ENCODE results near the gene TFF1.

TFF1 gene

DNA sequence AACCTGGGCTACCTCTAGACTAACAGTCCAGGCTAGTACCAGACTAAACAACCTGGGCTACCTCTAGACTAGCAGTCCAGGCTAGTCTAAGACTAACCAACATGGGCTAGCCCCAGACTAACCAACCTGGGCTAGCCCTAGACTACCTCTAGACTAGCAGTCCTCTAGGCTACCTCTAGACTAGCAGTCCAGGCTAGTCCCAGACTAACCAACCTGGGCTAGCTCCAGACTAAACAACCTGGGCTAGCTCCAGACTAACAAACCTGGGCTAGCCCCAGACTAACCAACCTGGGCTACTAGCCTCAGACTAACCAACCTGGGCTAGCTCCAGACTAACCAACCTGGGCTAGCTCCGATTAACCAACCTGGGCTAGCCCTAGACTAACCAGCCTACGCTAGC lies 17.6 kb downstream of the TFF1 start:
- H3K36me3 ChIP-seq (ENCODE audit: control insufficient read depth, insufficient read depth, low read length), result no peaks in the 10 kb centered on the region
- no peak for TF ChIP-seq CTCF (IDR thresholded peaks at IDR 0.05; ENCODE audit: insufficient read depth, low read length, poor library complexity, severe bottlenecking)
- no peak overlapping the region for H3K4me3 ChIP-seq (replicated peaks; ENCODE audit: low read depth, low read length)
- DNase-seq (ENCODE audit: extremely low read depth, insufficient read length), result no peak
- peaks cover 2% of the 10 kb centered on the region; the same call in 1 of the 2 replicates for H3K27me3 ChIP-seq (replicated peaks; ENCODE audit: control insufficient read depth, insufficient read depth, low read length)

- no peak overlapping the region for H3K4me3 ChIP-seq (replicated peaks; ENCODE audit: low read depth, low read length)
- no peak for TF ChIP-seq CTCF (IDR thresholded peaks at IDR 0.05; ENCODE audit: insufficient read depth, low read length, poor library complexity, severe bottlenecking)
- DNase-seq (ENCODE audit: extremely low read depth, insufficient read length), result no peak
- peaks cover 2% of the 10 kb centered on the region; the same call in 1 of the 2 replicates for H3K27me3 ChIP-seq (replicated peaks; ENCODE audit: control insufficient read depth, insufficient read depth, low read length)
- no peaks in the 10 kb centered on the region for H3K36me3 ChIP-seq (ENCODE audit: control insufficient read depth, insufficient read depth, low read length)
Observed at GRCh38 chr21:42347601-42348327, 18.6 kb downstream of the TFF1 start.

DNA sequence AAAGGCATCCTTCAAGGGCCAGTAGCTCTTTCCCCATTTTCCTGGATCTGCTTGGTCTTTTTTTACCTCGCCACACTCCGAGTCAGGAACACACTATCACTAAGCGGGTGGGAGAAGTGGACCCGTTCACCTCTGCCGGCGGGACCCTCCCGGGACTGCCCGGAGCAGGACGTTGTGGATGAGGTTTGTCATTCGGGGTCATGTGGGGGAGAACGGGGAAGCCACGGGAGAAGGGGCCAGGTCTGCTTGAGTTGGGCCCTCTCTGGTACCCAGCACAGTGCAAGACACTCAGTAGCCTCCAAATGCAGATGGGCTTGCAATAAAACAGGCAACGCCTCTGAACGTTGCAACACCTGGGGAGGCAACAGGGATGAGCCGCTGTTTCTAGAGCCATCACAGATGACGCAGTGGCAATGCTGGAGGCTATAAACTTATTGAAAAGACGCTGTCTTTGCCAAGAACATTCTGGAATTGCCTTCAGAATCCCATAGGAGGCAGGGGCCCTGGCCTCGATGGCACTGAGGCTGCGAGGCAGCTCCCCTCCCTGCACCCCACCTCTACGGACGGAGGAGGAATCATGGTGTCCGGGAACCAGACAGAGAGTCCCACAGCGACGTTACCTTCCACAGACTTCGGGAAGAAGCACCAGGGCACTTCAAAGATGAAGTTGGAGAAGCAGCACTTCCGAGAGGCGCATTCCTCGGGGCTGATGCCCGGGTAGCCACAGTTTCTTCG lies 19.3 kb downstream of the TFF1 start:
- no peak for TF ChIP-seq CTCF (IDR thresholded peaks at IDR 0.05; ENCODE audit: insufficient read depth, low read length, poor library complexity, severe bottlenecking)
- no peaks in the 10 kb centered on the region for H3K36me3 ChIP-seq (ENCODE audit: control insufficient read depth, insufficient read depth, low read length)
- peaks cover 2% of the 10 kb centered on the region; the same call in 1 of the 2 replicates for H3K27me3 ChIP-seq (replicated peaks; ENCODE audit: control insufficient read depth, insufficient read depth, low read length)
- no peak for DNase-seq (ENCODE audit: extremely low read depth, insufficient read length)
- no peak overlapping the region for H3K4me3 ChIP-seq (replicated peaks; ENCODE audit: low read depth, low read length)

DNA sequence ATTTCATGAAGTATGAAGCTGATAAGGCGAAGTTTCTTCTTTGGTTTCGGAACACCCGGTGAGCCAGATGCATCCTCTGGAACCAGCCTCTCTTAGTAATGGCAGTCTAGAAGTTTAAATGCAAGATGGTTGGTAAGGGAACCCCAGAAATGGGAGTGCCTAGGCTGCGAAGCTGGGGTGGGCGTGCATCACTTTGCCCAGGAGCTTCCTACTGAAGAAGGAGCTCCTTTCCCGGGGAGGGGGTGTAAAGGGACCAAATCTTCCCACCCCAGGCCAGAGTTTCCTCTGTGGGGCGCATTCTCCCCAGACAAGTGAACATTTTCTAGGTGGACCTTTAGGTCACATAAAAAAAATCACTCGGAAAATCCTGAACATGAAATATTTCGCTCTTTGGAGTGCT lies 19.9 kb downstream of the TFF1 start:
- Histone ChIP-seq H3K27me3 (replicated peaks; ENCODE audit: control insufficient read depth, insufficient read depth, low read length) (peaks cover 2% of the 10 kb centered on the region; the same call in 1 of the 2 replicates), H3K4me3 (replicated peaks; ENCODE audit: low read depth, low read length) (no peak overlapping the region), H3K36me3 (ENCODE audit: control insufficient read depth, insufficient read depth, low read length) (no peaks in the 10 kb centered on the region)
- no peak for TF ChIP-seq CTCF (IDR thresholded peaks at IDR 0.05; ENCODE audit: insufficient read depth, low read length, poor library complexity, severe bottlenecking)
- no peak for DNase-seq (ENCODE audit: extremely low read depth, insufficient read length)

DNA sequence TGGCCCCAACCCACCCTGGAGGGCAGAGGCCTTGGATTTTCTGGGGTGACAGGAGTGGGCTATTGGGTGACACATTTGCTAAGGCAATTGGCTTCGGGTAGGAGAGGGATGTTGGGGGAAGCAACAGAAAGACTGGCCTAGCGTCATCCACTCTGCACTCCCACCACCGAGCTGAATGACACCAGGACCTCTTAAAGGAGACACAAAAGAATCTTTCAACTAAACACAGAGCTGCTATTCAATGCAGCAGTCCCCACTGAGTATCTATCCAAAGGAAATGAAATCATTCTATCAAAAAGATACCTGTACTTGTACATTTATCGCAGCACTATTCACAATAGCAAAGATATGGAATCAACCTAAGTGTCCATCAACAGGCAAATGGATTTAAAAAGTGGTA lies 21.7 kb downstream of the TFF1 start:
- no peak for TF ChIP-seq CTCF (IDR thresholded peaks at IDR 0.05; ENCODE audit: insufficient read depth, low read length, poor library complexity, severe bottlenecking)
- DNase-seq (ENCODE audit: extremely low read depth, insufficient read length), result no peak
- peaks cover 2% of the 10 kb centered on the region; the same call in 1 of the 2 replicates for H3K27me3 ChIP-seq (replicated peaks; ENCODE audit: control insufficient read depth, insufficient read depth, low read length)
- H3K4me3 ChIP-seq (replicated peaks; ENCODE audit: low read depth, low read length), result no peak overlapping the region
- no peaks in the 10 kb centered on the region for H3K36me3 ChIP-seq (ENCODE audit: control insufficient read depth, insufficient read depth, low read length)

Measured in GM06990 (cell line).